ENCODE results near the gene TUT1. TPM values are rescaled to one million over a fixed set of nuclear protein-coding genes. Genes with fewer than 3 reads are reported as not detected.

TUT1 gene
- total and polyA plus RNA-seq, 3 donors from 2014 or later, result 24.3 to 30.0 (median 25.0) TPM

- no peak for TF ChIP-seq POLR2A (IDR thresholded peaks at IDR 0.05)
- no peak for TF ChIP-seq CTCF (IDR thresholded peaks at IDR 0.05)
- Histone ChIP-seq H3K9me3 (no peaks in the 10 kb centered on the region), H3K4me1 (peaks cover 58% of the 10 kb centered on the region), H3K4me3 (peak overlapping the region; percentile 86 to 93), H3K27me3 (no peaks in the 10 kb centered on the region), H3K36me3 (ENCODE audit: low read depth, missing control alignments) (no peaks in the 10 kb centered on the region), H3K27ac (peak overlapping the region; percentile 74 to 95)
- no peak for DNase-seq
- 29 to 51% methylated on average over 13 to 22 of the region's 22 CpGs for WGBS, 2 donors
- intact Hi-C loops (cut with DNase I; ENCODE audit: low total_unique reads), result loop anchor here (5.0 to 10.0 kb wide), 2 partner anchors 112 to 149 kb away; no protein-coding TSS in a partner anchor
Observed at GRCh38 chr11:62543680-62544444, 47.5 kb downstream of the TUT1 start.

- H3K27me3 ChIP-seq, result no peaks in the 10 kb centered on the region
- peak overlapping the region; percentile 74 to 95 for H3K27ac ChIP-seq
- no peaks in the 10 kb centered on the region for H3K9me3 ChIP-seq
- TF ChIP-seq POLR2A (IDR thresholded peaks at IDR 0.05) (no peak), CTCF (IDR thresholded peaks at IDR 0.05) (peak; percentile 97 to 99 (median 98))
- H3K36me3 ChIP-seq (ENCODE audit: low read depth, missing control alignments), result no peaks in the 10 kb centered on the region
- WGBS, 2 donors, result 24 to 33% methylated on average over 21 to 29 of the region's 30 CpGs
- peak; percentile 81 for DNase-seq
- peak overlapping the region in 1 of 2 donors; percentile 86 for H3K4me3 ChIP-seq
- intact Hi-C loops (cut with DNase I; ENCODE audit: low total_unique reads), result loop anchor here (5.0 to 10.0 kb wide), 2 partner anchors 111 to 148 kb away; no protein-coding TSS in a partner anchor
- H3K4me1 ChIP-seq, result peaks cover 58% of the 10 kb centered on the region
Observed at GRCh38 chr11:62542750-62543567, 48.4 kb downstream of the TUT1 start.

GRCh38 chr11:62542111-62542745 is 49.1 kb downstream of the TUT1 start:
- DNase-seq, result no peak
- WGBS, 2 donors, result 35 to 44% methylated on average over 6 of the region's 6 CpGs
- no peak for TF ChIP-seq CTCF (IDR thresholded peaks at IDR 0.05)
- no peak for TF ChIP-seq POLR2A (IDR thresholded peaks at IDR 0.05)
- H3K4me1 ChIP-seq, result peaks cover 53% of the 10 kb centered on the region
- H3K9me3 ChIP-seq, result no peaks in the 10 kb centered on the region
- H3K27ac ChIP-seq, result peak overlapping the region; percentile 74 to 95
- H3K36me3 ChIP-seq (ENCODE audit: low read depth, missing control alignments), result no peaks in the 10 kb centered on the region
- no peaks in the 10 kb centered on the region for H3K27me3 ChIP-seq
- H3K4me3 ChIP-seq, result peak overlapping the region in 1 of 2 donors; percentile 86
- intact Hi-C loops (cut with DNase I; ENCODE audit: low total_unique reads), result loop anchor here (5.0 to 10.0 kb wide), 2 partner anchors 110 to 147 kb away; no protein-coding TSS in a partner anchor

- Histone ChIP-seq H3K27me3 (no peaks in the 10 kb centered on the region), H3K9me3 (no peaks in the 10 kb centered on the region), H3K4me1 (peaks cover 56% of the 10 kb centered on the region), H3K4me3 (no peak overlapping the region), H3K27ac (peak overlapping the region in 1 of 2 donors; percentile 23), H3K36me3 (ENCODE audit: low read depth, missing control alignments) (no peaks in the 10 kb centered on the region)
- no peak for DNase-seq
- intact Hi-C loops (cut with DNase I; ENCODE audit: low total_unique reads), result loop anchor here (5.0 to 10.0 kb wide), 2 partner anchors 109 to 146 kb away; no protein-coding TSS in a partner anchor
- TF ChIP-seq POLR2A (IDR thresholded peaks at IDR 0.05) (no peak), CTCF (IDR thresholded peaks at IDR 0.05) (no peak)
- 33 to 49% methylated on average over 7 to 16 of the region's 16 CpGs for WGBS, 2 donors
Observed at GRCh38 chr11:62540804-62541701, 50.3 kb downstream of the TUT1 start.

Data from testis (tissue), 3 donors.